Hepatocyte (in vitro differentiated cells): ENCODE data around the gene INF2.

Experiments used
- CTCF ChIP-seq: fragments of 200-600 bp; sonication (generic); IDR thresholded peaks from 2 replicates; pipeline ENCODE4 v1.5.1; 2016; ENCODE audit warnings: antibody characterized with exemption, mild to moderate bottlenecking; ENCODE audit not compliant: poor library complexity
- EZH2 ChIP-seq: fragments of 200-600 bp; sonication (generic); IDR thresholded peaks from 2 replicates; pipeline ENCODE4 v1.6.1; 2016; ENCODE audit warnings: antibody characterized with exemption, mild to moderate bottlenecking, borderline replicate concordance

GRCh38 chr14:104717137-104717536 is 27.7 kb downstream of the INF2 start:
- TF ChIP-seq CTCF (no peak), EZH2 (no peak)
